Measurements from ENCODE around the gene UBXN4.
"Not testable (repeated sequence)": the region's sequence is repeated elsewhere in the genome, so short reads cannot be mapped to it uniquely, and the experiment has no call there.

UBXN4 gene

DNA sequence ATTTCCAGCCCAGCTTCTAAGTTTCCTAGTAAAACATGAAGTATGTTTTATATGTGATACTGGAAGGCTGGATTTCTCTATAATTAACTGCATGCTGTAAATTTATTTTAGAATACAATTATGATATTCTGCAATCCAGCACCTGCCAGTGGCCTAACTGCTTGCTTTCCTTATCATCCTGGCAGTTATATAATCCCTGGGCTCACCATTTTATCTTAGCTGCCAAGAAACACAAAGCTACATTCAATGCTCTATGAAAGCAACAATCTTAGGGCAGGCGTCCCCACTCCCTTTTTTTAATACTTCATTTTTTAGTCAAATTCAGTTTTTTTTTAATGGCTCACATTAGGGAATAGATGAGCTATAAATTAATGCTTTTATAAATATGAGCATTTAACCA lies 38.4 kb upstream of the UBXN4 start:
- no peaks in the 10 kb centered on the region for H3K4me1 ChIP-seq (ENCODE audit: low read length)
- H3K9me3 ChIP-seq (ENCODE audit: insufficient read depth, low read length): no peaks in the 10 kb centered on the region
- H3K36me3 ChIP-seq (replicated peaks; ENCODE audit: low read depth, low read length): no peaks in the 10 kb centered on the region
- H3K4me3 ChIP-seq (ENCODE audit: low read length): no peak overlapping the region
- no peaks in the 10 kb centered on the region for H3K79me2 ChIP-seq (ENCODE audit: low read length)
- H3K4me2 ChIP-seq (ENCODE audit: low read length): no peak overlapping the region
- no peak overlapping the region for H2AFZ ChIP-seq (ENCODE audit: low read depth, low read length)
- no peak overlapping the region for H3K27ac ChIP-seq (ENCODE audit: low read length)
- H3K27me3 ChIP-seq (ENCODE audit: low read depth, low read length): no peaks in the 10 kb centered on the region
- H3K9ac ChIP-seq (ENCODE audit: low read length): no peak overlapping the region
- TF ChIP-seq EZH2phosphoT487 (IDR thresholded peaks at IDR 0.05; ENCODE audit: low read depth): no peak
- TF ChIP-seq, protein P1, sequence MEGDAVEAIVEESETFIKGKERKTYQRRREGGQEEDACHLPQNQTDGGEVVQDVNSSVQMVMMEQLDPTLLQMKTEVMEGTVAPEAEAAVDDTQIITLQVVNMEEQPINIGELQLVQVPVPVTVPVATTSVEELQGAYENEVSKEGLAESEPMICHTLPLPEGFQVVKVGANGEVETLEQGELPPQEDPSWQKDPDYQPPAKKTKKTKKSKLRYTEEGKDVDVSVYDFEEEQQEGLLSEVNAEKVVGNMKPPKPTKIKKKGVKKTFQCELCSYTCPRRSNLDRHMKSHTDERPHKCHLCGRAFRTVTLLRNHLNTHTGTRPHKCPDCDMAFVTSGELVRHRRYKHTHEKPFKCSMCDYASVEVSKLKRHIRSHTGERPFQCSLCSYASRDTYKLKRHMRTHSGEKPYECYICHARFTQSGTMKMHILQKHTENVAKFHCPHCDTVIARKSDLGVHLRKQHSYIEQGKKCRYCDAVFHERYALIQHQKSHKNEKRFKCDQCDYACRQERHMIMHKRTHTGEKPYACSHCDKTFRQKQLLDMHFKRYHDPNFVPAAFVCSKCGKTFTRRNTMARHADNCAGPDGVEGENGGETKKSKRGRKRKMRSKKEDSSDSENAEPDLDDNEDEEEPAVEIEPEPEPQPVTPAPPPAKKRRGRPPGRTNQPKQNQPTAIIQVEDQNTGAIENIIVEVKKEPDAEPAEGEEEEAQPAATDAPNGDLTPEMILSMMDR (IDR thresholded peaks at IDR 0.05; ENCODE audit: low read depth, low read length): no peak
- H4K20me1 ChIP-seq (ENCODE audit: insufficient read depth, low read length): no peaks in the 10 kb centered on the region

DNA sequence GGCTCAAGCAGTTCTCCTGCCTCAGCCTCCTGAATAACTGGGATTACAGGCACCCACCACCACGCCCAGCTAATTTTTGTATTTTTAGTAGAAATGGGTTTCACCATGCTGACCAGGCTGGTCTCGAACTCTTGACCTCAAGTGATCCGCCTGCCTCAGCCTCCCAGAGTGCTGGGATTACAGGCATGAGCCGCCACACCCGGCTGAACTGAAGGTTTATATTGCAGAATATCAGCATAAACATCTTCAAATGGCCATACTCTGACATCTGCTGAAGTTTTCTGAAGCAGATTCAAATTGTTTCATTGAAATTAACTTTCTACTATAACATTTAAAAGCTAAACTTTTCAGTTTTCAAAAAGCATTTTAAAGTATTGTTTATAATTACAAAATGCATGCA lies 37.6 kb upstream of the UBXN4 start:
- not testable (repeated sequence) for H3K4me3 ChIP-seq (ENCODE audit: low read length); H3K27me3 ChIP-seq (ENCODE audit: low read depth, low read length); H3K27ac ChIP-seq (ENCODE audit: low read length); H3K4me2 ChIP-seq (ENCODE audit: low read length); H3K4me1 ChIP-seq (ENCODE audit: low read length); H2AFZ ChIP-seq (ENCODE audit: low read depth, low read length); H3K36me3 ChIP-seq (replicated peaks; ENCODE audit: low read depth, low read length); H3K9ac ChIP-seq (ENCODE audit: low read length); H3K79me2 ChIP-seq (ENCODE audit: low read length); H4K20me1 ChIP-seq (ENCODE audit: insufficient read depth, low read length); H3K9me3 ChIP-seq (ENCODE audit: insufficient read depth, low read length)

DNA sequence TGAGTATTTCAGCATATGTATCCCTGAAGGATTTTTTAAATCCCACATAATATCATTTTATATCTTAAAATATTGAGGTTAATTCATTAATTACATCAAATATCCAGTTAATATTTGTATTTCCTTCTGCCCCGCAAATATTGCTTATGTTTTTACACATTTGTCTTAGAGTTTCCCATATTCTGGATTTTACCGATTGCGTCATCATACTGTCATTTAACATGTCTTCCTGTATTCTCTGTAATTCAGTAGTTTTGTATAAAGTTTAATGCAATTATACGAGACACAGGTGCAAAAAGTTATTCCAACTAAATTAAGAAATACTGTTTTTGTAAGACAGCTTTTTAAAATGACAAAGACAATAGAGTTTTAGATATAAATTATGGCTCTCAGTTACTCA lies 33.5 kb upstream of the UBXN4 start:
- TF ChIP-seq EZH2phosphoT487 (IDR thresholded peaks at IDR 0.05; ENCODE audit: low read depth): no peak
- TF ChIP-seq, protein P1 (IDR thresholded peaks at IDR 0.05; ENCODE audit: low read depth, low read length): no peak
- Histone ChIP-seq H3K27ac (ENCODE audit: low read length) (no peak overlapping the region), H3K9ac (ENCODE audit: low read length) (no peak overlapping the region), H3K36me3 (replicated peaks; ENCODE audit: low read depth, low read length) (peaks cover 3% of the 10 kb centered on the region), H3K4me2 (ENCODE audit: low read length) (no peak overlapping the region), H3K9me3 (ENCODE audit: insufficient read depth, low read length) (no peaks in the 10 kb centered on the region), H2AFZ (ENCODE audit: low read depth, low read length) (no peak overlapping the region), H3K79me2 (ENCODE audit: low read length) (no peaks in the 10 kb centered on the region), H3K4me1 (ENCODE audit: low read length) (peaks cover 7% of the 10 kb centered on the region), H4K20me1 (ENCODE audit: insufficient read depth, low read length) (no peaks in the 10 kb centered on the region), H3K27me3 (ENCODE audit: low read depth, low read length) (no peaks in the 10 kb centered on the region), H3K4me3 (ENCODE audit: low read length) (no peak overlapping the region)

DNA sequence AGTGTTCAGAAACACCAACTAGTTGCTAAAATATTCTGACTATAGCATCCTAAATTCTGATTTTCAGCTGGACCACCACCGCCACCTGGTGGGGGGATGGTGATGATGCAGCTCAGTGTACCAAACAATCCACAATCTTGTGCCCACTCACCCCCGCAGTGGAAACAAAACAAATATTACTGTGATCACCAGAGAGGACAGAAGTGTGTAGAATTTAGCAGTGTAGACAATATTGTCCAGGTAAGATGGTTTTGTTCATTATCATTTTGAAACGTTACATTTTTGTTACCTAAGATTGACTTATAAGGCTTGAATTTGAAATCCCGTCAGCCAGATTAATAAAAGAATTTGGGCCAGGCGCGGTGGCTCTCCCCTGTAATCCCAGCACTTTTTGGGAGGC lies 31.7 kb upstream of the UBXN4 start:
- Histone ChIP-seq H4K20me1 (ENCODE audit: insufficient read depth, low read length) (no peaks in the 10 kb centered on the region), H3K9me3 (ENCODE audit: insufficient read depth, low read length) (no peaks in the 10 kb centered on the region), H3K4me3 (ENCODE audit: low read length) (no peak overlapping the region), H3K27ac (ENCODE audit: low read length) (no peak overlapping the region), H3K4me2 (ENCODE audit: low read length) (no peak overlapping the region), H3K9ac (ENCODE audit: low read length) (no peak overlapping the region), H3K27me3 (ENCODE audit: low read depth, low read length) (no peaks in the 10 kb centered on the region), H3K36me3 (replicated peaks; ENCODE audit: low read depth, low read length) (peaks cover 3% of the 10 kb centered on the region), H3K79me2 (ENCODE audit: low read length) (no peaks in the 10 kb centered on the region), H2AFZ (ENCODE audit: low read depth, low read length) (no peak overlapping the region), H3K4me1 (ENCODE audit: low read length) (peaks cover 7% of the 10 kb centered on the region)
- TF ChIP-seq, protein P1 (IDR thresholded peaks at IDR 0.05; ENCODE audit: low read depth, low read length): peak; percentile 95
- no peak for TF ChIP-seq EZH2phosphoT487 (IDR thresholded peaks at IDR 0.05; ENCODE audit: low read depth)

DNA sequence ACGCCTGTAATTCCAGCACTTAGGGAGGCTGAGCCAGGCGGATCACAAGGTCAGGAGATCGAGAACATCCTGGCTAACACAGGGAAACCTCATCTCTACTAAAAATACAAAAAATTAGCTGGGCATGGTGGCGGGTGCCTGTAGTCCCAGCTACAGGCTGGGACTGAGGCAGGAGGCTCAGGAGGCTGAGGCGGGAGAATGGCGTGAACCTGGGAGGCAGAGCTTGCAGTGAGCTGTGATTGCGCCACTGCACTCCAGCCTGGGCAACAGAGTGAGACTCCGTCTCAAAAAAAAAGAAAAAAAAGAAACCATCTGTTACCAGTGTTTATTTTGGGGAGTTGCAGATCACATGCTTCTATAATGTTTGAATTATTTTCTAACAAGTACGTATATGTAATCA lies 26.6 kb upstream of the UBXN4 start:
- H4K20me1 ChIP-seq (ENCODE audit: insufficient read depth, low read length); H3K4me2 ChIP-seq (ENCODE audit: low read length); H3K79me2 ChIP-seq (ENCODE audit: low read length); H2AFZ ChIP-seq (ENCODE audit: low read depth, low read length); H3K27me3 ChIP-seq (ENCODE audit: low read depth, low read length); H3K36me3 ChIP-seq (replicated peaks; ENCODE audit: low read depth, low read length); H3K9ac ChIP-seq (ENCODE audit: low read length); H3K4me3 ChIP-seq (ENCODE audit: low read length); H3K9me3 ChIP-seq (ENCODE audit: insufficient read depth, low read length); H3K4me1 ChIP-seq (ENCODE audit: low read length); H3K27ac ChIP-seq (ENCODE audit: low read length): not testable (repeated sequence)
